GM19328 (cell line): ENCODE measurements around the gene NTRK2.

Source experiments
- ATAC-seq: cut with Tn5 transposase; IDR thresholded peaks from one replicate; pipeline ENCODE4 v1.9.1; 2021; ENCODE audit warnings: mild to moderate bottlenecking, moderate library complexity; ENCODE audit not compliant: unreplicated experiment

Gene NTRK2

GRCh38 chr9:84778570-84778969, 109.0 kb downstream of the NTRK2 start:
- ATAC-seq, result no peak

- ATAC-seq, result no peak
These were observed 110.4 kb downstream of the NTRK2 start for GRCh38 chr9:84779883-84780282.

GRCh38 chr9:84780385-84780784, 110.9 kb downstream of the NTRK2 start:
- ATAC-seq, result no peak

GRCh38 chr9:84781458-84781857, 111.9 kb downstream of the NTRK2 start:
- ATAC-seq, result no peak

GRCh38 chr9:84781931-84782866, 112.7 kb downstream of the NTRK2 start:
- no peak for ATAC-seq

GRCh38 chr9:84785792-84786547, 116.4 kb downstream of the NTRK2 start:
- no peak for ATAC-seq

GRCh38 chr9:84788803-84789462, 119.4 kb downstream of the NTRK2 start:
- ATAC-seq, result no peak

GRCh38 chr9:84789463-84789830, 119.9 kb downstream of the NTRK2 start:
- ATAC-seq, result no peak

GRCh38 chr9:84791643-84792042, 122.1 kb downstream of the NTRK2 start:
- no peak for ATAC-seq

GRCh38 chr9:84793251-84793650, 123.7 kb downstream of the NTRK2 start:
- ATAC-seq, result no peak

GRCh38 chr9:84794981-84795637, 125.6 kb downstream of the NTRK2 start:
- ATAC-seq, result no peak

GRCh38 chr9:84796404-84796803, 126.9 kb downstream of the NTRK2 start:
- no peak for ATAC-seq

- no peak for ATAC-seq
These were observed 129.7 kb downstream of the NTRK2 start for GRCh38 chr9:84799251-84799650.

- no peak for ATAC-seq
These were observed 135.6 kb downstream of the NTRK2 start for GRCh38 chr9:84804951-84805694.

- ATAC-seq, result no peak
These were observed 137.9 kb downstream of the NTRK2 start for GRCh38 chr9:84807431-84807830.

GRCh38 chr9:84807870-84808390, 138.4 kb downstream of the NTRK2 start:
- no peak for ATAC-seq

GRCh38 chr9:84808416-84808815, 138.9 kb downstream of the NTRK2 start:
- no peak for ATAC-seq

GRCh38 chr9:84811072-84811750, 141.7 kb downstream of the NTRK2 start:
- ATAC-seq, result no peak

GRCh38 chr9:84811751-84812074, 142.2 kb downstream of the NTRK2 start:
- ATAC-seq, result no peak

- ATAC-seq, result no peak
These were observed 142.8 kb downstream of the NTRK2 start for GRCh38 chr9:84812355-84812754.
